Skeletal muscle satellite cell (primary cell): ENCODE data around the gene C2CD3. TPM values are rescaled to one million over a fixed set of nuclear protein-coding genes. Genes with fewer than 3 reads are reported as not detected.

ENCODE experiments used
- H3K27me3 ChIP-seq: 2 replicates; pipeline ENCODE4 v1.7.0; 2013; ENCODE audit warnings: low read length; ENCODE audit not compliant: control insufficient read depth, insufficient read depth
- H3K36me3 ChIP-seq: 2 replicates; pipeline ENCODE4 v1.7.0; 2013; ENCODE audit warnings: mild to moderate bottlenecking, control low read depth, low read length; ENCODE audit not compliant: insufficient read depth
- H3K4me1 ChIP-seq: 2 replicates; pipeline ENCODE4 v1.7.0; 2013; ENCODE audit warnings: low read length; ENCODE audit not compliant: control insufficient read depth, insufficient read depth
- H3K4me2 ChIP-seq: 2 replicates; pipeline ENCODE4 v1.7.0; 2013; ENCODE audit warnings: mild to moderate bottlenecking, low read length
- H3K4me3 ChIP-seq: 2 replicates; pipeline ENCODE4 v1.7.0; 2013; ENCODE audit warnings: low read length
- H3K9ac ChIP-seq: 2 replicates; pipeline ENCODE4 v1.7.0; 2013; ENCODE audit warnings: mild to moderate bottlenecking, low read depth, low read length, moderate library complexity
- H3K9me3 ChIP-seq: replicated peaks from 2 replicates; pipeline ENCODE4 v1.7.0; 2013; ENCODE audit warnings: mild to moderate bottlenecking, control low read depth, low read length
- total RNA-seq: library from RNA; depleted of rRNA; stranded (reverse); fragments of >200 nt; gene quantifications from 2 replicates; pipeline ENCODE4 v1.2.3, GENCODE V29; 2012; rRNA removed

Gene C2CD3
- 10.9 and 12.2 TPM in 2 replicates for total RNA-seq

GRCh38 chr11:74170694-74171629 is at the start of gene C2CD3, which contains the start of gene PPME1:
TSS of gene C2CD3 (minus strand) at chr11:74171002. CDS start at chr11:74170792, 210 bp downstream.
TSS of gene PPME1 (plus strand) at chr11:74171289. CDS start at chr11:74171422, 133 bp downstream.
- peak within 1 kb of the TSS; percentile 91 for H3K9ac ChIP-seq
- H3K4me3 ChIP-seq, result peak within 1 kb of the TSS; percentile 82
- peak within 1 kb of the TSS; percentile 89 for H3K4me2 ChIP-seq
- H3K9me3 ChIP-seq, result no peaks in the 10 kb centered on the region
- peaks cover 20% of the 10 kb centered on the region for H3K4me1 ChIP-seq
- no peaks in the 10 kb centered on the region for H3K27me3 ChIP-seq
- peaks cover 8% of the 10 kb centered on the region for H3K36me3 ChIP-seq

GRCh38 chr11:74220376-74220775 is 49.6 kb upstream of the C2CD3 start:
- Histone ChIP-seq H3K9me3 (no peaks in the 10 kb centered on the region), H3K4me3 (no peak overlapping the region), H3K4me1 (no peaks in the 10 kb centered on the region), H3K4me2 (no peak overlapping the region), H3K27me3 (no peaks in the 10 kb centered on the region), H3K36me3 (peaks cover 11% of the 10 kb centered on the region), H3K9ac (no peak overlapping the region)

- no peaks in the 10 kb centered on the region for H3K27me3 ChIP-seq
- no peak overlapping the region for H3K4me2 ChIP-seq
- H3K4me1 ChIP-seq, result no peaks in the 10 kb centered on the region
- H3K9ac ChIP-seq, result no peak overlapping the region
- H3K4me3 ChIP-seq, result no peak overlapping the region
- no peaks in the 10 kb centered on the region for H3K9me3 ChIP-seq
- H3K36me3 ChIP-seq, result peaks cover 50% of the 10 kb centered on the region
Measured at GRCh38 chr11:74212533-74212932, 41.7 kb upstream of the C2CD3 start.

- peaks cover 42% of the 10 kb centered on the region for H3K36me3 ChIP-seq
- no peaks in the 10 kb centered on the region for H3K4me1 ChIP-seq
- H3K9ac ChIP-seq, result no peak overlapping the region
- no peaks in the 10 kb centered on the region for H3K9me3 ChIP-seq
- H3K27me3 ChIP-seq, result no peaks in the 10 kb centered on the region
- no peak overlapping the region for H3K4me3 ChIP-seq
- H3K4me2 ChIP-seq, result no peak overlapping the region
Measured at GRCh38 chr11:74208507-74208906, 37.7 kb upstream of the C2CD3 start.

- Histone ChIP-seq H3K9ac (no peak overlapping the region), H3K27me3 (no peaks in the 10 kb centered on the region), H3K4me2 (no peak overlapping the region), H3K9me3 (no peaks in the 10 kb centered on the region), H3K4me3 (no peak overlapping the region), H3K36me3 (peaks cover 26% of the 10 kb centered on the region), H3K4me1 (no peaks in the 10 kb centered on the region)
Measured at GRCh38 chr11:74206746-74207145, 35.9 kb upstream of the C2CD3 start.

- Histone ChIP-seq H3K36me3 (peaks cover 23% of the 10 kb centered on the region), H3K4me2 (no peak overlapping the region), H3K9me3 (no peaks in the 10 kb centered on the region), H3K9ac (no peak overlapping the region), H3K4me3 (no peak overlapping the region), H3K4me1 (no peaks in the 10 kb centered on the region), H3K27me3 (no peaks in the 10 kb centered on the region)
Measured at GRCh38 chr11:74205181-74205580, 34.4 kb upstream of the C2CD3 start.

- peaks cover 20% of the 10 kb centered on the region for H3K36me3 ChIP-seq
- no peak overlapping the region for H3K4me2 ChIP-seq
- H3K9ac ChIP-seq, result no peak overlapping the region
- no peaks in the 10 kb centered on the region for H3K4me1 ChIP-seq
- no peak overlapping the region for H3K4me3 ChIP-seq
- no peaks in the 10 kb centered on the region for H3K9me3 ChIP-seq
- no peaks in the 10 kb centered on the region for H3K27me3 ChIP-seq
Measured at GRCh38 chr11:74204701-74205100, 33.9 kb upstream of the C2CD3 start.

GRCh38 chr11:74203966-74204365 is 33.2 kb upstream of the C2CD3 start:
- H3K4me2 ChIP-seq, result no peak overlapping the region
- H3K9ac ChIP-seq, result no peak overlapping the region
- H3K9me3 ChIP-seq, result no peaks in the 10 kb centered on the region
- H3K36me3 ChIP-seq, result peaks cover 14% of the 10 kb centered on the region
- H3K4me3 ChIP-seq, result no peak overlapping the region
- no peaks in the 10 kb centered on the region for H3K27me3 ChIP-seq
- H3K4me1 ChIP-seq, result no peaks in the 10 kb centered on the region

GRCh38 chr11:74196781-74197486 is 26.1 kb upstream of the C2CD3 start:
- H3K4me2 ChIP-seq, result no peak overlapping the region
- no peak overlapping the region for H3K9ac ChIP-seq
- H3K9me3 ChIP-seq, result no peaks in the 10 kb centered on the region
- H3K4me1 ChIP-seq, result peaks cover 5% of the 10 kb centered on the region
- no peaks in the 10 kb centered on the region for H3K27me3 ChIP-seq
- no peak overlapping the region for H3K4me3 ChIP-seq
- H3K36me3 ChIP-seq, result no peaks in the 10 kb centered on the region

GRCh38 chr11:74195828-74196227 is 25.0 kb upstream of the C2CD3 start:
- no peak overlapping the region for H3K4me2 ChIP-seq
- no peaks in the 10 kb centered on the region for H3K27me3 ChIP-seq
- no peak overlapping the region for H3K4me3 ChIP-seq
- peaks cover 5% of the 10 kb centered on the region for H3K4me1 ChIP-seq
- H3K9me3 ChIP-seq, result no peaks in the 10 kb centered on the region
- no peak overlapping the region for H3K9ac ChIP-seq
- H3K36me3 ChIP-seq, result peaks cover 3% of the 10 kb centered on the region

GRCh38 chr11:74185695-74186094 is 14.9 kb upstream of the C2CD3 start:
- Histone ChIP-seq H3K4me1 (peaks cover 12% of the 10 kb centered on the region), H3K9me3 (no peaks in the 10 kb centered on the region), H3K36me3 (peaks cover 6% of the 10 kb centered on the region), H3K27me3 (no peaks in the 10 kb centered on the region), H3K4me3 (no peak overlapping the region), H3K4me2 (no peak overlapping the region), H3K9ac (no peak overlapping the region)
